A673 (cell line): ENCODE results near the gene FPR3.

ENCODE experiments used
- CTCF ChIP-seq: fragments of 300-800, 200-600 bp; sonication (generic); conservative IDR thresholded peaks from 2 replicates; pipeline ENCODE4 v1.5.1; 2017; ENCODE audit warnings: low read depth, mild to moderate bottlenecking, antibody characterized with exemption, low read length, moderate library complexity, mixed read lengths
- EZH2 ChIP-seq: fragments of 200-600 bp; sonication (generic); IDR thresholded peaks from 2 replicates; pipeline ENCODE4 v1.6.1; 2017; ENCODE audit warnings: borderline replicate concordance, low read depth, mild to moderate bottlenecking, mixed read lengths, antibody characterized with exemption, low read length; ENCODE audit not compliant: poor library complexity, severe bottlenecking

GRCh38 chr19:51789061-51789795, 5.7 kb upstream of the FPR3 start:
- TF ChIP-seq CTCF (no peak), EZH2 (no peak)
